ENCODE data around the gene TMED10. TPM values are rescaled to one million over a fixed set of nuclear protein-coding genes. Genes with fewer than 3 reads are reported as not detected.

TMED10 gene
- total and polyA plus RNA-seq, 2 donors (not counting 3 experiments of a cell fraction or from before 2014, with no cell fraction given): 338 to 342 TPM

DNA sequence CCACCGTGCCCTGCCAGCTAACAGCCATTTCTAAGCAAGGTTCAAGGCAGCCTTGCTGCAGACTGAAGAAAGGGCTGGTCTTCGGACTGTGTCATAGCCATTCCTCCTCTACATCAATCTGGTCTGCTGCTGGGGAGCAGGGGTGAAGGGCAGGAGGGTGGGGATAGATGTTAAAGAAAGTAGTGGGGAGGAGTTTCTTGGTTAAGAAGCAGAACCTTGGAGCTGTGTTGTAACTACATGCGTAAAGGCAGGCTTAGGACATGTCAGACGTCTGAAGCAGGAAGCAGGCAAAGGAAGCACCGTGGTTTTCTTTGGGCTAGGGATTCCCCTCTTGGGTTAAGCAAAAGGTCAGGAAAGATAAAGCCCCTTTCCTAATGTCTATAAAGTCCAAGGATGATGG, 31.5 kb downstream of the TMED10 start:
- ChIA-PET POLR2A (no interaction called here), CTCF (no interaction called here)
- Histone ChIP-seq H3K27me3 (ENCODE audit: control insufficient read depth in 2 of 2, insufficient read depth in 2 of 2, low read length in 2 of 2) (no peaks in the 10 kb centered on the region), H4K20me1 (replicated peaks; ENCODE audit: control insufficient read depth, extremely low read depth, insufficient read depth, low read length) (no peaks in the 10 kb centered on the region), H3K79me2 (ENCODE audit: control insufficient read depth, insufficient read depth, low read length) (peaks cover 50% of the 10 kb centered on the region), H3K9me1 (replicated peaks; ENCODE audit: control insufficient read depth, extremely low read depth, insufficient read depth, low read length) (no peaks in the 10 kb centered on the region), H3K9me3 (replicated peaks; ENCODE audit: control insufficient read depth, insufficient read depth, low read length) (no peaks in the 10 kb centered on the region), H3K4me1 (ENCODE audit: control insufficient read depth, extremely low read depth, insufficient read depth, low read length) (no peaks in the 10 kb centered on the region), H3K36me3 (ENCODE audit: control insufficient read depth in 2 of 2, extremely low read depth in 1 of 2, insufficient read depth in 2 of 2, low read length in 2 of 2) (peaks cover 2 to 3% of the 10 kb centered on the region in 2 experiments), H3K9ac (replicated peaks; ENCODE audit: extremely low read depth, insufficient read depth, low read length) (no peak overlapping the region), H3K4me2 (ENCODE audit: insufficient read depth, low read length) (no peak overlapping the region), H3K27ac (ENCODE audit: insufficient read depth, low read depth, low read length) (no peak overlapping the region), H3K4me3 (replicated peaks in 1 of 3; ENCODE audit: insufficient read depth in 1 of 3, low read depth in 1 of 3, low read length in 3 of 3) (no peak overlapping the region), H2AFZ (ENCODE audit: low read depth, low read length) (no peak overlapping the region)
- intact Hi-C loops (cut with micrococcal nuclease) (no loop called here), dilution Hi-C loops (cut with MboI; ENCODE audit: extremely low pct_ligation_motif_present, low sequenced_read_pairs) (loop anchor here (25.0 kb wide), 1 partner anchor 142 kb away; the partner anchor contains the start of gene FOS)
- no peak for TF ChIP-seq JUN (IDR thresholded peaks at IDR 0.05; ENCODE audit: borderline replicate concordance, insufficient read depth, insufficient read length, low read depth)
- no peak for TF ChIP-seq FOS (IDR thresholded peaks at IDR 0.05; ENCODE audit: borderline replicate concordance, insufficient read depth, low read length)
- TF ChIP-seq, protein P1, sequence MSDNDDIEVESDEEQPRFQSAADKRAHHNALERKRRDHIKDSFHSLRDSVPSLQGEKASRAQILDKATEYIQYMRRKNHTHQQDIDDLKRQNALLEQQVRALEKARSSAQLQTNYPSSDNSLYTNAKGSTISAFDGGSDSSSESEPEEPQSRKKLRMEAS (IDR thresholded peaks at IDR 0.05; ENCODE audit: insufficient read depth, insufficient read length): no peak
- TF ChIP-seq POLR2A (IDR thresholded peaks at IDR 0.05; ENCODE audit: low read depth, low read length): no peak
- no peak for TF ChIP-seq MYC (IDR thresholded peaks at IDR 0.05; ENCODE audit: low read depth, low read length)
- TF ChIP-seq, protein P2, sequence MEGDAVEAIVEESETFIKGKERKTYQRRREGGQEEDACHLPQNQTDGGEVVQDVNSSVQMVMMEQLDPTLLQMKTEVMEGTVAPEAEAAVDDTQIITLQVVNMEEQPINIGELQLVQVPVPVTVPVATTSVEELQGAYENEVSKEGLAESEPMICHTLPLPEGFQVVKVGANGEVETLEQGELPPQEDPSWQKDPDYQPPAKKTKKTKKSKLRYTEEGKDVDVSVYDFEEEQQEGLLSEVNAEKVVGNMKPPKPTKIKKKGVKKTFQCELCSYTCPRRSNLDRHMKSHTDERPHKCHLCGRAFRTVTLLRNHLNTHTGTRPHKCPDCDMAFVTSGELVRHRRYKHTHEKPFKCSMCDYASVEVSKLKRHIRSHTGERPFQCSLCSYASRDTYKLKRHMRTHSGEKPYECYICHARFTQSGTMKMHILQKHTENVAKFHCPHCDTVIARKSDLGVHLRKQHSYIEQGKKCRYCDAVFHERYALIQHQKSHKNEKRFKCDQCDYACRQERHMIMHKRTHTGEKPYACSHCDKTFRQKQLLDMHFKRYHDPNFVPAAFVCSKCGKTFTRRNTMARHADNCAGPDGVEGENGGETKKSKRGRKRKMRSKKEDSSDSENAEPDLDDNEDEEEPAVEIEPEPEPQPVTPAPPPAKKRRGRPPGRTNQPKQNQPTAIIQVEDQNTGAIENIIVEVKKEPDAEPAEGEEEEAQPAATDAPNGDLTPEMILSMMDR (IDR thresholded peaks at IDR 0.05; ENCODE audit: extremely low read depth in 1 of 2, insufficient read depth in 1 of 2, low read depth in 1 of 2, low read length in 2 of 2): no peak
- no peak for TF ChIP-seq GATA2 (IDR thresholded peaks at IDR 0.05; ENCODE audit: insufficient read depth, insufficient read length, low read depth, low read length)
- TF ChIP-seq EZH2 (IDR thresholded peaks at IDR 0.05; ENCODE audit: borderline replicate concordance, low read depth, low read length, severe bottlenecking): no peak
- TF ChIP-seq POLR2AphosphoS5 (IDR thresholded peaks at IDR 0.05; ENCODE audit: insufficient read depth, low read depth, low read length): no peak
- BruUV-seq (replicated peaks): no TSS peak
- FAIRE-seq (no peak), DNase-seq (ENCODE audit: low read depth, low spot score) (no peak)
